Ishikawa (cell line): Measurements from ENCODE around the gene SLC16A8.
A peak's percentile ranks its signal among the peaks of the same experiment; 100 is the strongest.

ENCODE experiments used
- CEBPB ChIP-seq: IDR thresholded peaks from 2 replicates; pipeline ENCODE4 v1.6.1; 2012
- CREB1 ChIP-seq: IDR thresholded peaks from 2 replicates; pipeline ENCODE4 v1.6.1; 2012; ENCODE audit warnings: low read depth
- EGR1 ChIP-seq: IDR thresholded peaks from 2 replicates; pipeline ENCODE4 v1.6.1; 2012
- EP300 ChIP-seq: IDR thresholded peaks from 2 replicates; pipeline ENCODE4 v1.6.1; 2012; ENCODE audit warnings: borderline replicate concordance
- FOXM1 ChIP-seq: IDR thresholded peaks from 2 replicates; pipeline ENCODE4 v1.6.1; 2012; ENCODE audit warnings: low read depth, borderline replicate concordance
- NFIC ChIP-seq: IDR thresholded peaks from 2 replicates; pipeline ENCODE4 v1.6.1; 2012
- RAD21 ChIP-seq: IDR thresholded peaks from 2 replicates; pipeline ENCODE4 v1.6.1; 2012; ENCODE audit warnings: low read depth
- REST ChIP-seq: IDR thresholded peaks from 2 replicates; pipeline ENCODE4 v1.6.1; 2012; ENCODE audit warnings: low read depth, mild to moderate bottlenecking
- TAF1 ChIP-seq: IDR thresholded peaks from 2 replicates; pipeline ENCODE4 v1.6.1; 2012; ENCODE audit warnings: low read depth, mild to moderate bottlenecking
- TCF12 ChIP-seq: IDR thresholded peaks from 2 replicates; pipeline ENCODE4 v1.6.1; 2012; ENCODE audit warnings: low read depth
- TEAD4 ChIP-seq: IDR thresholded peaks from 2 replicates; pipeline ENCODE4 v1.6.1; 2012
- USF1 ChIP-seq: IDR thresholded peaks from 2 replicates; pipeline ENCODE4 v1.6.1; 2012
- YY1 ChIP-seq: IDR thresholded peaks from 2 replicates; pipeline ENCODE4 v1.6.1; 2012; ENCODE audit warnings: low read depth
- ZBTB7A ChIP-seq: IDR thresholded peaks from 2 replicates; pipeline ENCODE4 v1.6.1; 2012; ENCODE audit warnings: low read depth
- TF ChIP-seq, protein P1 (sequence below): IDR thresholded peaks from 2 replicates; pipeline ENCODE4 v1.6.1; 2012

SLC16A8 gene

DNA sequence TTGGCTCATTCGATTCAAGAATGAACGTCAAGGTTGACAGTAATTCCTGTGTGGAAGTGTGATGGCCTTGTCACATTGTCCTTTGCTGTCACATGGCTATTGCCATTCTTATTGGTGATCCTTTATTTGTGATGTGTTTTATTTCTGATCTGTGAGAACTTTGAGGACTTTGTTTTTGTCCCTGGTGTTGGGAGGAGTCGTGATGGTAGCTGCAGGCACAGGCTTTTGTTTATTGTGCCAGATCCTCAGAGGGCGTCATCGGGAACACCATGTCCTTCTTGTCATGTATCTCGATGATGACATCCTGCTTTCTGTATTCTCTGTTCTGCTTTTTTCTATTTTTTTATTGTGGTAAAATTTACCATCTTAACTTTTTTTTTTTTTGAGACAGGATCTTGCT, 21.2 kb downstream of the SLC16A8 start:
- TF ChIP-seq REST (no peak), NFIC (no peak)

GRCh38 chr22:38056969-38057891, 26.8 kb downstream of the SLC16A8 start, which contains the start of gene PICK1:
TSS of gene PICK1 (plus strand) at chr22:38057404. CDS start at chr22:38057810, 406 bp downstream.
- TF ChIP-seq ZBTB7A = no peak
- no peak for TF ChIP-seq NFIC
- TF ChIP-seq EGR1 = peak; percentile 54; the same call in 1 of the 2 replicates
- TF ChIP-seq USF1 = no peak; the same call in 1 of the 2 replicates
- peak; percentile 84 for TF ChIP-seq CREB1
- TF ChIP-seq YY1 = peak; percentile 99
- TF ChIP-seq TCF12 = no peak; the same call in 1 of the 2 replicates
- peak; percentile 84 for TF ChIP-seq TAF1

DNA sequence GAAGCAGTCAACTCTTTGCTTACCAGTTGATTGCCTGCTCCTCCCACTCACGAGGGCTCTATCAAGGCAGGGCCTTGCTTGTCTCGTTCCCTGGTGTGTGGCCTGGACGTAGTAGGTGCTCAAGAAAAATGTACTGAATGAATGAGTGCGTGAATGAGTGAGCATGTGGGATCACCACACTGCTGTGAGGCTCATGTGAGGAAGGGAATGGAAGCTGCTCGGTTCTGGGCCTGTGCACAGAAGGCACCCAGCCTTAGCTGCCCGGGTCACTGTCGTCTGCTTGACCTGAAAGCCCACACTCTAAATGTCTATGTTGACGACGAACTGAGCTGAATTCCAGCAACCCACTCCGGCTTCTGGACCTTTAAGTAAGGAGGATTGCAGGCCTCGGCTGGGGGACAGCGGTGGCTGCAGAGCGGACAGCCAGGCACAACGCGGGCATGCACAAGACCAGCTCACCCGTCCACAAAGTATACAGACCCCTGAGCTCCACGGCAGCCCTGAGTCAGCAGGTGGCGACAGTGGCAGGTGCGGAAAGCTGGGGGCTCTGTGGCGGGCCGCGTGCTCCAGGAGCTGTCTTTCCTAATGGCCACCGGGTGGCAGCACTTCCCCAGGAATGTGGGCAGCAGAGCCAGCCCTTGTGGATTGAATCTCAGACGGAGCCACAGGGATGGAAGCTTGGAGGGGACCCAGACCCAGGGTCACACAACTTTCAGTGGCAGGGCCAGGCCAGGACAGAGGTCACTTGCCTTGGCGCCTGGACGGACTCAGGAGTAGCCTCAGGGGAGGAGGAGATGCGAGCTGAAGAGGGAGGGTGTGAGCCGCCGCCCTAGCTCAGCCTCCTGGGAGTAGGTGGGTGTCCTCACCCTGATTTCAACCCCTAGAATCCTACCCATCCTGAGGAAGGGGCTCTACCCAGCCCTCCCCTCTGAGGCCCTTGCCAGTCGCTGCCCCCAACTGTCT, 31.8 kb downstream of the SLC16A8 start:
- no peak for TF ChIP-seq FOXM1
- TF ChIP-seq USF1 = no peak
- no peak for TF ChIP-seq CEBPB
- TF ChIP-seq TEAD4 = peak; percentile 47; the same call in 1 of the 2 replicates
- TF ChIP-seq, protein P1, sequence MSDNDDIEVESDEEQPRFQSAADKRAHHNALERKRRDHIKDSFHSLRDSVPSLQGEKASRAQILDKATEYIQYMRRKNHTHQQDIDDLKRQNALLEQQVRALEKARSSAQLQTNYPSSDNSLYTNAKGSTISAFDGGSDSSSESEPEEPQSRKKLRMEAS = peak; percentile 79
- 0 out of 2 replicates have a peak, but pooled peaks have one; percentile 48 for TF ChIP-seq ZBTB7A
- no peak for TF ChIP-seq TCF12
- TF ChIP-seq RAD21 = peak; percentile 91
- TF ChIP-seq EP300 = no peak
- no peak for TF ChIP-seq CREB1

DNA sequence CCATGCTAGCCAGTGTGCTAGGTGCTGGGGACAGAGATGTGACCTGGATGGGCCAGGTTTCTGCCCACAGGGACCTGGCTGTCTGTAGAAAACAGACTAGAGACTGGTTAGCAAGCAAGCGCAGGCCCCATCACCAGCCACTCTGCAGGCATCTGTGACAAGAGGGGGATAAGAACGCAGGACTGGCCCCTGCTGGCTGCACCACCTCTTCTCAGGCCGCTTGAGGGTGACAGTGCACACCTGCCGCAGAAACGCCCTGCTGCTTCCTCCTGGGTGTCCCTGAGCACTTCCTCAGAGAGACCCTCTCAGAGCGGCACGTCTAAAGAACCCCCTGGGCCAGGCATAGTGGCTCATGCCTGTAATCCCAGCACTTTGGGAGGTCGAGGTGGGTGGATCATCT, 32.7 kb downstream of the SLC16A8 start:
- TF ChIP-seq, protein P1 = no peak
- TF ChIP-seq EGR1 = no peak

DNA sequence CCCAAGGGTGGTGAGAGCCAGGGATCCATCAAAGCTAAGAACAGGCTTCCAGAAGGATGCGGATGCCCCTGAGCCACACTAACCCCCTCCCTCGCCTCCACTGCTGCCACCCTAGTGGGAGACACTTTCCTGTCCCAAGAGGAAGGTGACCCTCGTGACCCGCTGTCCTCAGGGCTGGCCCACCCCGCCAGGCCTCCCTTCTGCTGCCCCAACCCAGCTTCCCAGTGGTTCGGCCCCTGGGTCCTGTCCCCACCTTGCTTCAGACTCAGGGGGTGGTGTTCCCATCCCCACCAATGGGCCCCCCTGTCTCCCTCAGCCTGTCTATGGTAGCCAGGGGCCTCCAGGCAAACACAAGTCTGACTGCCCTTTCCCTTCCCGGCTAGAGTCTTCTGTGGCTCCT, 33.3 kb downstream of the SLC16A8 start:
- TF ChIP-seq USF1 = no peak
- TF ChIP-seq YY1 = no peak
- no peak for TF ChIP-seq TAF1
- TF ChIP-seq EP300 = no peak
- TF ChIP-seq, protein P1 = no peak

GRCh38 chr22:38049812-38050619, 34.0 kb downstream of the SLC16A8 start:
- TF ChIP-seq NFIC (no peak), RAD21 (no peak), YY1 (no peak), TEAD4 (no peak), EP300 (no peak), TAF1 (no peak), CEBPB (no peak), EGR1 (no peak), ZBTB7A (no peak), USF1 (no peak), REST (no peak), FOXM1 (no peak), TCF12 (no peak), CREB1 (no peak)
- TF ChIP-seq, protein P1 = no peak
